Stimulated activated CD4-positive, alpha-beta T cell treated with anti-CD3 and anti-CD28 coated beads, TNF-alpha, amount 100 ng/mL, for 1 hour (primary cell): ENCODE data around the gene ZNF14.
"Not testable (repeated sequence)": the region's sequence is repeated elsewhere in the genome, so short reads cannot be mapped to it uniquely, and the experiment has no call there.

Experiments
- DNase-seq, 3 donors: peaks; one replicate each; pipeline ENCODE4 v3.0.0-alpha.2; 2020; ENCODE audit warnings: low read depth in 3 of 3, low spot score in 1 of 3

ZNF14 gene

GRCh38 chr19:19732579-19733501 is at the start of gene ZNF14:
ZNF14 (minus strand) TSS chr19:19733112; CDS start chr19:19732958, 154 bp downstream.
- DNase-seq, result peak; percentile 73 to 78 (median 75)

GRCh38 chr19:19781791-19782190 is 48.9 kb upstream of the ZNF14 start:
- not testable (repeated sequence) for DNase-seq

GRCh38 chr19:19778666-19779065 is 45.8 kb upstream of the ZNF14 start:
- DNase-seq, result no peak

GRCh38 chr19:19777692-19778091 is 44.8 kb upstream of the ZNF14 start:
- no peak for DNase-seq

- DNase-seq, result peak; percentile 67 to 80 (median 73)
These were observed 43.5 kb upstream of the ZNF14 start for GRCh38 chr19:19776206-19777008.

- no peak for DNase-seq
These were observed 42.9 kb upstream of the ZNF14 start for GRCh38 chr19:19775891-19776205.

- DNase-seq, result no peak
These were observed 41.6 kb upstream of the ZNF14 start for GRCh38 chr19:19774354-19775033.

GRCh38 chr19:19771963-19772362 is 39.1 kb upstream of the ZNF14 start:
- not testable (repeated sequence) for DNase-seq

- not testable (repeated sequence) for DNase-seq
These were observed 37.1 kb upstream of the ZNF14 start for GRCh38 chr19:19769971-19770370.

GRCh38 chr19:19758164-19758563 is 25.3 kb upstream of the ZNF14 start:
- no peak for DNase-seq

GRCh38 chr19:19752760-19753403 is 20.0 kb upstream of the ZNF14 start:
- no peak for DNase-seq

GRCh38 chr19:19751846-19752245 is 18.9 kb upstream of the ZNF14 start:
- DNase-seq, result no peak

GRCh38 chr19:19750842-19751790 is 18.2 kb upstream of the ZNF14 start:
- no peak for DNase-seq

GRCh38 chr19:19749908-19750841 is 17.3 kb upstream of the ZNF14 start:
- no peak for DNase-seq

- no peak for DNase-seq
These were observed 16.4 kb upstream of the ZNF14 start for GRCh38 chr19:19749117-19749907.

GRCh38 chr19:19748249-19748938 is 15.5 kb upstream of the ZNF14 start:
- no peak for DNase-seq
